GM21723 (cell line): Measurements from ENCODE around the gene HNRNPAB.
"Not testable (repeated sequence)": the region's sequence is repeated elsewhere in the genome, so short reads cannot be mapped to it uniquely, and the experiment has no call there.

ENCODE experiments used
- ATAC-seq: cut with Tn5 transposase; IDR thresholded peaks from one replicate; pipeline ENCODE4 v1.9.1; 2021; ENCODE audit warnings: mild to moderate bottlenecking, moderate library complexity; ENCODE audit not compliant: unreplicated experiment

The HNRNPAB gene

GRCh38 chr5:178196281-178196812 is 8.0 kb upstream of the HNRNPAB start:
- ATAC-seq, result no peak

- no peak for ATAC-seq
These were observed 7.3 kb upstream of the HNRNPAB start for GRCh38 chr5:178196986-178197385.

GRCh38 chr5:178198151-178198550 is 6.2 kb upstream of the HNRNPAB start:
- not testable (repeated sequence) for ATAC-seq

- no peak for ATAC-seq
These were observed 5.6 kb upstream of the HNRNPAB start for GRCh38 chr5:178198706-178199105.

- no peak for ATAC-seq
These were observed 4.5 kb upstream of the HNRNPAB start for GRCh38 chr5:178199581-178200434.

GRCh38 chr5:178201221-178201926 is 3.0 kb upstream of the HNRNPAB start:
- ATAC-seq, result no peak

GRCh38 chr5:178201927-178202235 is 2.5 kb upstream of the HNRNPAB start:
- no peak for ATAC-seq

- no peak for ATAC-seq
These were observed 1.8 kb upstream of the HNRNPAB start for GRCh38 chr5:178202541-178202940.

GRCh38 chr5:178203670-178204181 is 607 bp upstream of the HNRNPAB start:
- peak; percentile 7 for ATAC-seq

- ATAC-seq, result peak; percentile 63
These were observed 809 bp downstream of the HNRNPAB start for GRCh38 chr5:178204935-178205748.

GRCh38 chr5:178205749-178206047 is 1.4 kb downstream of the HNRNPAB start:
- ATAC-seq, result no peak

GRCh38 chr5:178206166-178207101 is 2.1 kb downstream of the HNRNPAB start:
- ATAC-seq, result no peak

GRCh38 chr5:178207183-178207916 is 3.0 kb downstream of the HNRNPAB start:
- ATAC-seq, result no peak

- no peak for ATAC-seq
These were observed 3.6 kb downstream of the HNRNPAB start for GRCh38 chr5:178207917-178208280.

GRCh38 chr5:178208540-178209227 is 4.4 kb downstream of the HNRNPAB start:
- ATAC-seq, result no peak

- no peak for ATAC-seq
These were observed 5.2 kb downstream of the HNRNPAB start for GRCh38 chr5:178209334-178210072.

- ATAC-seq, result no peak
These were observed 5.8 kb downstream of the HNRNPAB start for GRCh38 chr5:178210073-178210535.

GRCh38 chr5:178210686-178211085 is 6.4 kb downstream of the HNRNPAB start:
- ATAC-seq, result no peak
